Endothelial cell of umbilical vein (primary cell): ENCODE data around the gene LAIR1. TPM values are rescaled to one million over a fixed set of nuclear protein-coding genes. Genes with fewer than 3 reads are reported as not detected.

Experiments
- BruUV-seq: library from RNA; stranded (reverse); fragments of 400-500 nt; replicated peaks from 2 replicates; lab custom pipeline; 2021; lab: Mats Ljungman, UMichigan
- CTCF ChIA-PET: fragments of 300-600, 350-600 bp; sonication (Branson Sonifier 250); formaldehyde crosslinking; loops from one replicate; lab custom pipeline; 2021; ENCODE audit warnings: antibody characterized with exemption, inconsistent platforms; lab: Charles Lee
- POLR2A ChIA-PET: fragments of 300-600, 350-600 bp; sonication (Branson Sonifier 250); formaldehyde crosslinking; loops from one replicate; lab custom pipeline; 2021; ENCODE audit warnings: antibody characterized with exemption, inconsistent platforms; lab: Charles Lee
- DNase-seq: peaks from one replicate; pipeline ENCODE4 v3.0.0-alpha.2; 2011; ENCODE audit warnings: low read depth, low spot score
- FAIRE-seq: peaks from 2 replicates; lab custom pipeline; 2011; peaks lifted over from hg19 to GRCh38; lab: Jason Lieb, UNC
- H2AFZ ChIP-seq: 2 replicates; pipeline ENCODE4 v1.6.0; 2012; ENCODE audit warnings: low read depth, low read length, control low read depth, inconsistent platforms
- H3K27ac ChIP-seq: 2 replicates; pipeline ENCODE4 v1.5.1; 2011; ENCODE audit warnings: low read depth, mild to moderate bottlenecking, control low read depth, low read length, moderate library complexity; ENCODE audit not compliant: insufficient read depth
- H3K27me3 ChIP-seq, 2 experiments: 2 replicates each; pipeline versions ENCODE4 v1.6.0 to v1.6.1; 2011; ENCODE audit warnings: low read length in 2 of 2, mixed read lengths in 1 of 2; ENCODE audit not compliant: control insufficient read depth in 2 of 2, insufficient read depth in 2 of 2
- H3K36me3 ChIP-seq, 2 experiments: 2 replicates in 1 of 2; 3 replicates in 1 of 2; pipeline ENCODE4 v1.5.1; 2011; ENCODE audit warnings: low read length in 2 of 2, mild to moderate bottlenecking in 1 of 2, moderate library complexity in 1 of 2; ENCODE audit not compliant: control insufficient read depth in 2 of 2, insufficient read depth in 2 of 2; ENCODE audit errors: extremely low read depth in 1 of 2
- H3K4me1 ChIP-seq: 3 replicates; pipeline ENCODE4 v1.5.1; 2011; ENCODE audit warnings: mild to moderate bottlenecking, low read length; ENCODE audit not compliant: control insufficient read depth, insufficient read depth; ENCODE audit errors: extremely low read depth
- H3K4me2 ChIP-seq: 2 replicates; pipeline ENCODE4 v1.6.1; 2011; ENCODE audit warnings: low read length, control low read depth, mixed read lengths; ENCODE audit not compliant: insufficient read depth
- H3K4me3 ChIP-seq, 3 experiments: fragments of 200-600 bp in 1 of 3; sonication (generic), shearing (Covaris generic) in 1 of 3; replicated peaks in 1 of 3; 2 replicates each; pipeline ENCODE4 v1.5.1; 2011 to 2016; ENCODE audit warnings: control low read depth in 3 of 3, low read length in 3 of 3, mild to moderate bottlenecking in 2 of 3, inconsistent platforms in 1 of 3, low read depth in 1 of 3, moderate library complexity in 1 of 3; ENCODE audit not compliant: insufficient read depth in 1 of 3
- H3K79me2 ChIP-seq: 2 replicates; pipeline ENCODE4 v1.6.0; 2012; ENCODE audit warnings: low read length, inconsistent platforms; ENCODE audit not compliant: control insufficient read depth, insufficient read depth
- H3K9ac ChIP-seq: replicated peaks from 2 replicates; pipeline ENCODE3; 2011; ENCODE audit warnings: low read length, control low read depth; ENCODE audit not compliant: insufficient read depth; ENCODE audit errors: extremely low read depth
- H3K9me1 ChIP-seq: replicated peaks from 3 replicates; pipeline ENCODE4 v1.6.0; 2011; ENCODE audit warnings: mild to moderate bottlenecking, low read length; ENCODE audit not compliant: control insufficient read depth, insufficient read depth; ENCODE audit errors: extremely low read depth
- H3K9me3 ChIP-seq: replicated peaks from 2 replicates; pipeline ENCODE4 v1.5.1; 2012; ENCODE audit warnings: low read length, inconsistent platforms; ENCODE audit not compliant: control insufficient read depth, insufficient read depth
- H4K20me1 ChIP-seq: replicated peaks from 2 replicates; pipeline ENCODE3; 2011; ENCODE audit warnings: mild to moderate bottlenecking, low read length; ENCODE audit not compliant: control insufficient read depth, insufficient read depth; ENCODE audit errors: extremely low read depth
- FOS ChIP-seq: IDR thresholded peaks from 2 replicates; pipeline ENCODE4 v1.6.1; 2011; ENCODE audit warnings: mild to moderate bottlenecking, low read length, moderate library complexity, borderline replicate concordance; ENCODE audit not compliant: insufficient read depth
- GATA2 ChIP-seq: IDR thresholded peaks from 2 replicates; pipeline ENCODE4 v1.7.0; 2011; ENCODE audit warnings: low read depth, mild to moderate bottlenecking, moderate library complexity, mixed read lengths, low read length; ENCODE audit not compliant: insufficient read length, insufficient read depth
- JUN ChIP-seq: IDR thresholded peaks from 2 replicates; pipeline ENCODE4 v1.6.1; 2011; ENCODE audit warnings: borderline replicate concordance, low read depth; ENCODE audit not compliant: insufficient read length, insufficient read depth
- MYC ChIP-seq: IDR thresholded peaks from one replicate; pipeline ENCODE4 v1.6.1; 2011; ENCODE audit warnings: mild to moderate bottlenecking, low read depth, low read length
- POLR2A ChIP-seq: IDR thresholded peaks from 2 replicates; pipeline ENCODE4 v1.6.1; 2012; ENCODE audit warnings: low read depth, mild to moderate bottlenecking, control low read depth, low read length
- POLR2AphosphoS5 ChIP-seq: IDR thresholded peaks from 2 replicates; pipeline ENCODE4 v1.6.1; 2012; ENCODE audit warnings: low read depth, mild to moderate bottlenecking, control low read depth, low read length, moderate library complexity; ENCODE audit not compliant: insufficient read depth
- dilution Hi-C: fragments of 300-500 bp; cut with MboI; formaldehyde crosslinking; loops from one replicate; pipeline ENCODE4 v1.15.0; 2019; ENCODE audit warnings: low sequenced_read_pairs; ENCODE audit not compliant: extremely low pct_ligation_motif_present
- intact Hi-C: fragments of 100-400 bp; cut with micrococcal nuclease; formaldehyde crosslinking; loops from one replicate; pipeline ENCODE4 v1.10.0; 2022
- polyA plus RNA-seq, 4 experiments: library from polyadenylated mRNA; depleted of rRNA in 3 of 4; stranded (reverse) in 3 of 4; unstranded in 1 of 4; fragments of >200 nt; gene quantifications; 2 replicates each; pipeline versions ENCODE4 v1.2.1 to v1.2.3, GENCODE V29; 2011 to 2012; ENCODE audit warnings: missing spikeins in 1 of 4
- total RNA-seq: library from RNA; stranded (reverse); gene quantifications from 2 replicates; pipeline ENCODE4 v1.2.3, GENCODE V29; 2021
- TF ChIP-seq, protein P1 (sequence below), 2 donors: IDR thresholded peaks; 1 replicate in 1 of 2; 2 replicates in 1 of 2; pipeline ENCODE4 v1.5.1; 2011; ENCODE audit warnings: low read length in 2 of 2, mild to moderate bottlenecking in 2 of 2, moderate library complexity in 2 of 2, control low read depth in 1 of 2, inconsistent platforms in 1 of 2, low read depth in 1 of 2; ENCODE audit not compliant: insufficient read depth in 1 of 2; ENCODE audit errors: extremely low read depth in 1 of 2
- TF ChIP-seq, protein P2 (sequence below): IDR thresholded peaks from 2 replicates; pipeline ENCODE4 v1.6.1; 2011; ENCODE audit not compliant: insufficient read depth, insufficient read length

LAIR1 gene
- total and polyA plus RNA-seq, 2 donors (not counting 3 experiments of a cell fraction or from before 2014, with no cell fraction given), result not detected

DNA sequence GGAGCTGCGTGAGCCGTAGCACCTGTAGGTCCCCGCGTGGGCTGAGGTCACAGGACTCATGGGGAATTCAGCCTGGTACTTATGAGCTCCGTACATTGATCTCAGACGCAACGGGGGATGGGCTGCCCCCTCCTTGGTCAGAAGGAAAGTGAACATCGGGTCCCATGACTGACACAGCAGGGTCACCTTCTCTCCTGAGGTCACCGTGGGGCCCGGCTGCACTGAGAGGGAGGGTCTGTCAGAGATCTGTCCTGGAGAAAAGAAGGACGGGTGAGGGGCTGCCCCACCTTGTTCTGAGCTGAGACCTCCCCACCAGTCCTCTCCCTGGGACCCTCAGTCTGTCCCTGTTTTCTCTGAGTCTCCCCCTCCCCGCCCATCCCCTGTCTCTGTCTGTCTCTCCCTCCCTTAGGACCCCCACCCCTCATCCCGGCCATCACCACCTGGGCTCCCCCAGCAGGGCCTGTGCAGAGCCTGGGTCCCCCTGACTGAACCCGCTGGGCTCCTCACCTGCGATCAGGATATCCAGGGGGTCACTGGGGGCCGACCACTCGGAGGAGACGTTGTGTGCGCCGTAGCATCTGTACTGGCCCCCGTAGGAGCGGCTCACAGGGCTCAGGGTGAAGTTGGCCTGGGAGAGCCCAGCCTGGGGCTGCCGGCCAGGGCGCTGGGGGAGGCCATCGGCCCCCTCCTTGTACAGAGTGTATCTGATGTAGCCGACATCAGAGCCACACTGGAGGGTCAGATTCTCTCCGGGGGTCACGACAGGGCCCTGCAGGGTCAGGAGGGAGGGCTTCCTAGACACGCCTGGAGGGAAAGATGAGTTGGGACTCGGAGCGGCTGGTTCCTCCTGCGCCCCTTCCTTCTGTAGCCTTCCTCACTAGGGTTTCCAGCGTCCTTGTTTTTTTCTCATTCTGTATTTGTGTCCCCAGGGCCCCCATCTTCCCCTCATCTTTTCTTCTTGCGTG lies 27.6 kb downstream of the LAIR1 start:
- Histone ChIP-seq H4K20me1 (no peaks in the 10 kb centered on the region), H3K36me3 (no peaks in the 10 kb centered on the region), H3K27ac (no peak overlapping the region), H3K4me3 (no peak overlapping the region), H3K4me1 (no peaks in the 10 kb centered on the region), H3K79me2 (no peaks in the 10 kb centered on the region), H2AFZ (no peak overlapping the region), H3K4me2 (no peak overlapping the region), H3K27me3 (no peaks in the 10 kb centered on the region), H3K9me1 (no peaks in the 10 kb centered on the region), H3K9ac (no peak overlapping the region), H3K9me3 (no peaks in the 10 kb centered on the region)
- TF ChIP-seq, protein P1, sequence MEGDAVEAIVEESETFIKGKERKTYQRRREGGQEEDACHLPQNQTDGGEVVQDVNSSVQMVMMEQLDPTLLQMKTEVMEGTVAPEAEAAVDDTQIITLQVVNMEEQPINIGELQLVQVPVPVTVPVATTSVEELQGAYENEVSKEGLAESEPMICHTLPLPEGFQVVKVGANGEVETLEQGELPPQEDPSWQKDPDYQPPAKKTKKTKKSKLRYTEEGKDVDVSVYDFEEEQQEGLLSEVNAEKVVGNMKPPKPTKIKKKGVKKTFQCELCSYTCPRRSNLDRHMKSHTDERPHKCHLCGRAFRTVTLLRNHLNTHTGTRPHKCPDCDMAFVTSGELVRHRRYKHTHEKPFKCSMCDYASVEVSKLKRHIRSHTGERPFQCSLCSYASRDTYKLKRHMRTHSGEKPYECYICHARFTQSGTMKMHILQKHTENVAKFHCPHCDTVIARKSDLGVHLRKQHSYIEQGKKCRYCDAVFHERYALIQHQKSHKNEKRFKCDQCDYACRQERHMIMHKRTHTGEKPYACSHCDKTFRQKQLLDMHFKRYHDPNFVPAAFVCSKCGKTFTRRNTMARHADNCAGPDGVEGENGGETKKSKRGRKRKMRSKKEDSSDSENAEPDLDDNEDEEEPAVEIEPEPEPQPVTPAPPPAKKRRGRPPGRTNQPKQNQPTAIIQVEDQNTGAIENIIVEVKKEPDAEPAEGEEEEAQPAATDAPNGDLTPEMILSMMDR (IDR thresholded peaks at IDR 0.05; ENCODE audit: extremely low read depth in 1 of 2, insufficient read depth in 1 of 2, low read depth in 1 of 2, low read length in 2 of 2), result no peak
- no peak for TF ChIP-seq FOS
- no peak for TF ChIP-seq MYC
- TF ChIP-seq POLR2A, result no peak
- no peak for TF ChIP-seq POLR2AphosphoS5
- TF ChIP-seq GATA2, result no peak
- TF ChIP-seq JUN, result no peak
- TF ChIP-seq, protein P2, sequence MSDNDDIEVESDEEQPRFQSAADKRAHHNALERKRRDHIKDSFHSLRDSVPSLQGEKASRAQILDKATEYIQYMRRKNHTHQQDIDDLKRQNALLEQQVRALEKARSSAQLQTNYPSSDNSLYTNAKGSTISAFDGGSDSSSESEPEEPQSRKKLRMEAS, result no peak
- dilution Hi-C loops, result no loop called here
- POLR2A ChIA-PET, result no interaction called here
- intact Hi-C loops, result no loop called here
- no peak for DNase-seq
- no TSS peak for BruUV-seq
- FAIRE-seq, result no peak
- CTCF ChIA-PET, result no interaction called here
